ENCODE data around the gene SYT1. TPM values are rescaled to one million over a fixed set of nuclear protein-coding genes. Genes with fewer than 3 reads are reported as not detected.

SYT1 gene
- total RNA-seq, 1 donor from 2014 or later, result 35.5 TPM

DNA sequence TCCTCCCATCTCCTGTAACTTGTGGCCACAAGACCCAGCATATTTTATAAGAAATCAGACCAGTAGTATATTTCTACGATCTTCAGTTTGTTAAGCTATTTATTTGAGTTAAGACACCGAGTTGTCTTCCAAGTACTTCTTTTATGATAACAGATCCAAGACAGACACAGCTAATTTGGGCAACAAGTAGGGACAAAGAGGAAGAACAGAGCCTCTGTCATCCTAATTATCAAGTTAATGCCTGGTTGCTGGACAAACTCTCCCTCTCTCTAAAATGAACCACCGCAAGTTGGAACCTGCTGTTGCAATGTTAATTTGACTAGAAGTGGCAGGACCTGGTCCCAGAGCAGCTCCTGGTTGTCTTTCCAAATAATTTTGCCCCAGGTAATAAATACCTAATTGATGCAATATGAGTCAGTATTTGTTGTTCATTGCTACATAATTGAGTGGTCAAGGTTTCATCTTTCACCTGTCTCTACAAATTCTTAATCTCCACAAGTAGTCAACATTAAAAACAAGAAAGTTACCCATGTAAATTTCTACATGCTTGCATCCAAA is 502.5 kb downstream of the SYT1 start:
- H3K4me1 Mint-ChIP-seq (ENCODE audit: unreplicated experiment), result peaks cover 17% of the 10 kb centered on the region
- H3K4me3 Mint-ChIP-seq, result no peak overlapping the region
- no peaks in the 10 kb centered on the region for H3K27me3 Mint-ChIP-seq
- TF ChIP-seq, protein P1, sequence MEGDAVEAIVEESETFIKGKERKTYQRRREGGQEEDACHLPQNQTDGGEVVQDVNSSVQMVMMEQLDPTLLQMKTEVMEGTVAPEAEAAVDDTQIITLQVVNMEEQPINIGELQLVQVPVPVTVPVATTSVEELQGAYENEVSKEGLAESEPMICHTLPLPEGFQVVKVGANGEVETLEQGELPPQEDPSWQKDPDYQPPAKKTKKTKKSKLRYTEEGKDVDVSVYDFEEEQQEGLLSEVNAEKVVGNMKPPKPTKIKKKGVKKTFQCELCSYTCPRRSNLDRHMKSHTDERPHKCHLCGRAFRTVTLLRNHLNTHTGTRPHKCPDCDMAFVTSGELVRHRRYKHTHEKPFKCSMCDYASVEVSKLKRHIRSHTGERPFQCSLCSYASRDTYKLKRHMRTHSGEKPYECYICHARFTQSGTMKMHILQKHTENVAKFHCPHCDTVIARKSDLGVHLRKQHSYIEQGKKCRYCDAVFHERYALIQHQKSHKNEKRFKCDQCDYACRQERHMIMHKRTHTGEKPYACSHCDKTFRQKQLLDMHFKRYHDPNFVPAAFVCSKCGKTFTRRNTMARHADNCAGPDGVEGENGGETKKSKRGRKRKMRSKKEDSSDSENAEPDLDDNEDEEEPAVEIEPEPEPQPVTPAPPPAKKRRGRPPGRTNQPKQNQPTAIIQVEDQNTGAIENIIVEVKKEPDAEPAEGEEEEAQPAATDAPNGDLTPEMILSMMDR (conservative IDR thresholded peaks at IDR 0.05), result no peak
- peaks cover 3% of the 10 kb centered on the region for H3K36me3 Mint-ChIP-seq
- no peak for DNase-seq (ENCODE audit: extremely low spot score, unreplicated experiment)
- no peak overlapping the region for H3K27ac Mint-ChIP-seq
- no peaks in the 10 kb centered on the region for H3K9me3 Mint-ChIP-seq

DNA sequence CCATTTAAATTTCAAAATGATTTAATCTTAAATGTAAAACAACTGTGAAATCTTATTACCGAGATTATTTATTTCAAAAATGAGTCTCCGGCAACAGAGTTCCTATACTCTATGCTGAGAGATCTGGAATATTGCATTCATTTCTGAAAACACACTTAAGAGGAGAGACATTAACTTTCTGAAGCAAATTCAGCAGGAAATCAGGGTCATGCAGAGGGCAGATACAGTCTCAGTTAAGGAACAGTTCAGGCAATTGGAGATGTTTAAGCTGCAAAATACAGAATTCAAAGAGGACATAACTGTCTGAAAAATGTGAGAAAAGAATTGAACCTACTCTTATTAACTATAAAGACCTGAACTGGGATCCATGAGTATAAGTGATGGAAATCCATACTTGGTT is 505.4 kb downstream of the SYT1 start:
- no peak overlapping the region for H3K4me3 Mint-ChIP-seq
- no peak for DNase-seq (ENCODE audit: extremely low spot score, unreplicated experiment)
- H3K4me1 Mint-ChIP-seq (ENCODE audit: unreplicated experiment), result peaks cover 11% of the 10 kb centered on the region
- H3K9me3 Mint-ChIP-seq, result no peaks in the 10 kb centered on the region
- TF ChIP-seq, protein P1 (conservative IDR thresholded peaks at IDR 0.05), result no peak
- peaks cover 3% of the 10 kb centered on the region for H3K36me3 Mint-ChIP-seq
- no peak overlapping the region for H3K27ac Mint-ChIP-seq
- H3K27me3 Mint-ChIP-seq, result no peaks in the 10 kb centered on the region

DNA sequence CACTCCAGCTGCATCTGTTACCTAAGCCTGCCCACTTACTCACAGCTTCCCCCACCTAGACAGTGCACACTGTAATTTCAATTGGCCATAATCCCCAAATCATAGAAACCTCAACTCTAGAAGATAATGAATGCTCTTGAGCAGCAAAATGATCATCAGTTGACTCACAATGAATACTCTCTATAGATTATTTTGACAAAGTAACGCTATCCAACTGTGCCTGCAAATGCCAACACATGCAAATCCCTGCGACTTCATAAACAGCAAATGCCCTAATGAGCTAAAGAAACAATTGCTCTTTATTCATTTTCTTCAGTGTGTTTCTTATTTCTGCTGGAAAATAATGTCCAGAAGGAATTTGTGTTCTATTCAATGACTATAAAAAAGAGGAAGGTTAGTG is 506.7 kb downstream of the SYT1 start:
- Mint-ChIP-seq H3K9me3 (no peaks in the 10 kb centered on the region), H3K36me3 (peaks cover 3% of the 10 kb centered on the region)

DNA sequence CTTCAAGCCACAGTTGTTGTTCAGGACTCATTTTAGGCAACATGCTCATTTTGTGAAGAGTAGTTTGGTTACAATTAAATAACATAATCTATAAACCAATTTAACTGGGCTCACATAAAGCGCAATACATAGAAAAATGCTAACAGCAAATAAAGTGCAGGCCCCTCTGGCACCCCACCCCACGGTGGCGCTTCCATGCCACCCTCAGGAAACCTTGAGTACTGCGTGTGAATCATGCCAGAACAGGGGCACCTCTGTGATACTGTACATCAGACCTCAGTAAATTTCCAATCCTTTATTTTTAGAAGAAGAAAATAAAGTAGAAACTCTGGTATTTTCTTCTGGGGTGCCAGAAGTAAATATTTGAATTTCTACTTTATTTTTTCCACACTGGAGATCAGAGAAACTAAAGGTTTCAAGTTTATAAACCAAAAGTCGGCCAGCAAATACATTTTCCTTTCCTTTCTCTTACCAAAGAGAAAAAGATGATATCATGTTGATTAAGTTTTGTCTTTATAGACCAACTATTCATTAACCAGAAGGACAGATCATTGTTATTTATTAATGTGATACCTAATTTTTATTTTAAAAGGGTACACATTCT is 509.4 kb downstream of the SYT1 start:
- no peak for DNase-seq (ENCODE audit: extremely low spot score, unreplicated experiment)
- TF ChIP-seq, protein P1 (conservative IDR thresholded peaks at IDR 0.05), result peak; percentile 86
- Mint-ChIP-seq H3K4me1 (ENCODE audit: unreplicated experiment) (peaks cover 11% of the 10 kb centered on the region), H3K9me3 (no peaks in the 10 kb centered on the region), H3K27ac (no peak overlapping the region), H3K4me3 (no peak overlapping the region), H3K27me3 (no peaks in the 10 kb centered on the region), H3K36me3 (no peaks in the 10 kb centered on the region)

More for the DNA sequence above, 506.7 kb downstream of the SYT1 start:
- Mint-ChIP-seq H3K27ac (no peak overlapping the region), H3K4me1 (ENCODE audit: unreplicated experiment) (peaks cover 11% of the 10 kb centered on the region), H3K4me3 (no peak overlapping the region), H3K27me3 (no peaks in the 10 kb centered on the region)
- no peak for DNase-seq (ENCODE audit: extremely low spot score, unreplicated experiment)
- TF ChIP-seq, protein P1 (conservative IDR thresholded peaks at IDR 0.05), result no peak

DNA sequence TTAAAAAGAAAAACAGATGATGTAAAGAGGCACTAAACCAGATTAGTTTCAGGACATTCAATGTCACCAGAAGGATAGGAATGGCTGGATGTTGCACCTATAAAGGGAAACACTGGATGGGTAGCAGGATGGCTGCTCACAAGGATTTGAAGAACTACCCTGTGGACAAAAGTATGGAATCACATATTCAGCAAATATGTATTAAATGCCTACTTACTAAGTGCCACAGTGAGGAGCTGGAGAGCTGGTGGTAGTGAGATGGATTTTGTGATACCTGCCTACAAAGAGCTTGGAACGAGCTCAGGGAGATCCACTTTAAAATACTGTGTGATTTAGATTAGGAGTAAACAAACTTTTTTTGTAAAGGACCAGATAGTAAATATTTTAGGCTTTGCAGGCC is 510.0 kb downstream of the SYT1 start:
- Mint-ChIP-seq H3K27ac (no peak overlapping the region), H3K4me1 (ENCODE audit: unreplicated experiment) (peaks cover 8% of the 10 kb centered on the region), H3K27me3 (no peaks in the 10 kb centered on the region), H3K9me3 (no peaks in the 10 kb centered on the region), H3K4me3 (no peak overlapping the region), H3K36me3 (no peaks in the 10 kb centered on the region)
- TF ChIP-seq, protein P1 (conservative IDR thresholded peaks at IDR 0.05), result no peak
- DNase-seq (ENCODE audit: extremely low spot score, unreplicated experiment), result no peak

Data from type B pancreatic cell (in vitro differentiated cells).